Lower lobe of right lung (tissue), 2 donors: Measurements from ENCODE around the gene ERAP2. TPM values are rescaled to one million over a fixed set of nuclear protein-coding genes. Genes with fewer than 3 reads are reported as not detected.
A peak's percentile ranks its signal among the peaks of the same experiment; 100 is the strongest.

Source experiments
- ATAC-seq, 2 donors: fragments of 200-7000 bp; cut with Tn5 transposase; one replicate each; pipeline ENCODE4 v1.9.1; 2020 to 2022; ENCODE audit warnings: mild to moderate bottlenecking in 2 of 2, moderate library complexity in 2 of 2
- DNase-seq: peaks from one replicate; pipeline ENCODE4 v3.0.0-alpha.2; 2020
- H3K27ac ChIP-seq: fragments of 200-600 bp; one replicate; pipeline ENCODE4 v1.8.0; 2022
- H3K27me3 ChIP-seq: fragments of 200-600 bp; one replicate; pipeline ENCODE4 v1.8.0; 2022; ENCODE audit warnings: low read depth
- H3K36me3 ChIP-seq: fragments of 200-600 bp; one replicate; pipeline ENCODE4 v1.8.0; 2022; ENCODE audit warnings: mild to moderate bottlenecking
- H3K4me1 ChIP-seq: fragments of 200-600 bp; one replicate; pipeline ENCODE4 v1.8.0; 2022
- H3K4me3 ChIP-seq: fragments of 200-600 bp; one replicate; pipeline ENCODE4 v1.8.0; 2022; ENCODE audit warnings: mild to moderate bottlenecking
- H3K9me3 ChIP-seq: fragments of 200-600 bp; one replicate; pipeline ENCODE4 v1.8.0; 2022
- intact Hi-C: fragments of 100-400 bp; cut with DNase I; formaldehyde crosslinking; loops from one replicate; pipeline ENCODE4 v1.11.0; 2022
- total RNA-seq: library from RNA; stranded (reverse); fragmentation: NEBNext Ultra II Directional; extraction: Animal tissue kit (Norgen Biotek cat#: 25700); gene quantifications from one replicate; pipeline ENCODE4 v1.2.1, GENCODE V29; 2021
- TF ChIP-seq, protein P1 (sequence below): fragments of 200-600 bp; IDR thresholded peaks from one replicate; pipeline ENCODE4 v1.8.0; 2022; ENCODE audit warnings: antibody characterized with exemption, mild to moderate bottlenecking
- donor health status: DM: no; HTN: yes; CAD: no; lungs with severe emphysema.

ERAP2 gene
- total RNA-seq, 1 donor from 2014 or later: 32.1 TPM

DNA sequence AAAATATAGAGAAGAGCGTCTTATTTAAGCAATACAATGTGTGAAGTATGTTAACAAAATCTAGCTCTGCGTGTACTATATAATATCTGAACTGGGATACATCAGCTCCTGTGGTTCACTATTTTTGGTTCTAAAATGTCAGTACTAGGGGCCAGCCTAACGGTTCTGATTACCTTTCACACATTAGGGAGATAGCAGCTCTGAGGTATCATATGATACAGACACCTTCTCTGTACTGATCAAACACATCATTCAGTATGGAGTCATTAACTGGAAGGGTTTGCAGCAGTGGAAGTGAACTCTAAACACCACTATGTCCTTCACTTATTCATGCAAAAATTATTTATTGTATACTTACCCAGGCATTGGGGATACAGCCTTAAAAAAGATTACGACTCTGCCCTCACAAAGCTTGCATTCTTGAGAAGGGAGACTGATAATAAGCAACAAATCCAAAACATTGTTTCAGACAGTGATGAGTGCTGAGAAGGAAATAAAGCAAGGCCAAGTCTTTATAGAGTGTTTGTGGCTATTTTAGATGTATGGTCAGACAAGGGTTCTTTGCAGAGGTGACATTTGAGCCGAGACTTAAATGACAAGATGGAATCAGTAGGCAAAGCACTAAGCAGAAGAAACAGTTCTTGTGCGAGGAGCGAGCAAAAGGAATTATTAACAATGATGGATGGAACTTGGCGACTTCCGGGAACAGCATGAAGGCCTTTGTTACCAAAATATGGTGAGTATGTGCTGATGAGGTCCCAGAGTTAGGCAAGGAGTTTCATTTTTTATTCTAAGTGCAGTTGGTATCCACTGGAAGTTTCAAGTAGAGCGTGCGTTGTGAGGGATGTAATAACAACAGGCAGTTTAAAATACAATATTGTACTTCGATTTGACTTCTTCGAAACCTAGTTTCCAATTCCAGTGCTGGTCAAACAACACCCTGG is 57.7 kb downstream of the ERAP2 start:
- intact Hi-C loops: no loop called here

DNA sequence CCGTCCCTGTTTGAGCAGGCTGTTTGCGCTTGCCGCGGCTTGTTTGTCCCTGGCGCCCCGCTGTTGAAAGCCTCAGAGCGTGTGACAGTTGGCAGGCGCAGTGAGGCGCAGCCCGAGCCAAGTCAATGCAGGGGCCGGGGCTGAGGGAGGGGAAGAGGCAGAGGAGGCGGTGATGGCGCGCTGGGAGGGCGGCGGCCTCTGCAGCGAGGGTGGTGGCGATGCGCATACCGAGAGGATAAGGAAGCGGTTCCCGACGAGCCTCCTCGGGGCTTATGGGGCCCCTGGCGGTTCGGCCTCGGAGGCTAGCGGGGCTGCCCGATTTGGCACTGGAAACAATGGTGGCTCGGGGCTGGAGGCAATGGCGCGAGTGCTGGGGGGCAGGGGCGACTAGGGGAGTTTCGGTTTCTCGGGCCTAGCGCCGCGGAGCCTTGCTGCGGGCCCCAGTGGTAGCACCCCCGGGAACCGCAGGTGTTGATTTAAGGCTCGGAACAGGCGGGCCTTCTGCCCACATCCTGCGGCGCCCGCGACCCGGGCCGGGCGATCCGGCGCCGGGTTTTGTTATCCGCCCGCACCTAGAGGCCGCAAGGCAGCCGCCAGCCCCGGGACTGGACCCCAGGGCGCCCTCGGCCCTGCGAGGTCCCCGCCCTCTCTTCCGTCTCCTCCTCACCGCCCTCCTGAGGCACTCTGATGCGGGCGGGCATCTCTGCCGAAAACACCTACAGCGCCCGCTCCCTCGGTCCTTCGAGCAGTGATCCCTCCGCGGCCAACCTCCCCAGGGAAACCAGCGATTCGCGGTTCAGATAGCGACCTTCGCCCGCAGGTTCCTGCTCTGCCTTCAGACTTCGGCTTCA is 58.6 kb downstream of the ERAP2 start:
- Histone ChIP-seq H3K9me3 (no peaks in the 10 kb centered on the region), H3K4me1 (peaks cover 50% of the 10 kb centered on the region), H3K36me3 (no peaks in the 10 kb centered on the region), H3K27ac (peak overlapping the region; percentile 95), H3K4me3 (peak overlapping the region; percentile 93), H3K27me3 (no peaks in the 10 kb centered on the region)
- DNase-seq (peak; percentile 96), ATAC-seq (peak; percentile 94 to 95)
- TF ChIP-seq, protein P1, sequence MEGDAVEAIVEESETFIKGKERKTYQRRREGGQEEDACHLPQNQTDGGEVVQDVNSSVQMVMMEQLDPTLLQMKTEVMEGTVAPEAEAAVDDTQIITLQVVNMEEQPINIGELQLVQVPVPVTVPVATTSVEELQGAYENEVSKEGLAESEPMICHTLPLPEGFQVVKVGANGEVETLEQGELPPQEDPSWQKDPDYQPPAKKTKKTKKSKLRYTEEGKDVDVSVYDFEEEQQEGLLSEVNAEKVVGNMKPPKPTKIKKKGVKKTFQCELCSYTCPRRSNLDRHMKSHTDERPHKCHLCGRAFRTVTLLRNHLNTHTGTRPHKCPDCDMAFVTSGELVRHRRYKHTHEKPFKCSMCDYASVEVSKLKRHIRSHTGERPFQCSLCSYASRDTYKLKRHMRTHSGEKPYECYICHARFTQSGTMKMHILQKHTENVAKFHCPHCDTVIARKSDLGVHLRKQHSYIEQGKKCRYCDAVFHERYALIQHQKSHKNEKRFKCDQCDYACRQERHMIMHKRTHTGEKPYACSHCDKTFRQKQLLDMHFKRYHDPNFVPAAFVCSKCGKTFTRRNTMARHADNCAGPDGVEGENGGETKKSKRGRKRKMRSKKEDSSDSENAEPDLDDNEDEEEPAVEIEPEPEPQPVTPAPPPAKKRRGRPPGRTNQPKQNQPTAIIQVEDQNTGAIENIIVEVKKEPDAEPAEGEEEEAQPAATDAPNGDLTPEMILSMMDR: peak; percentile 14
- intact Hi-C loops: no loop called here

More for the DNA sequence above, 57.7 kb downstream of the ERAP2 start:
- TF ChIP-seq, protein P1: no peak
- Histone ChIP-seq H3K27me3 (no peaks in the 10 kb centered on the region), H3K36me3 (no peaks in the 10 kb centered on the region), H3K4me1 (peaks cover 49% of the 10 kb centered on the region), H3K9me3 (no peaks in the 10 kb centered on the region), H3K27ac (peak overlapping the region; percentile 95), H3K4me3 (peak overlapping the region; percentile 93)
- DNase-seq: no peak
- no peak for ATAC-seq

DNA sequence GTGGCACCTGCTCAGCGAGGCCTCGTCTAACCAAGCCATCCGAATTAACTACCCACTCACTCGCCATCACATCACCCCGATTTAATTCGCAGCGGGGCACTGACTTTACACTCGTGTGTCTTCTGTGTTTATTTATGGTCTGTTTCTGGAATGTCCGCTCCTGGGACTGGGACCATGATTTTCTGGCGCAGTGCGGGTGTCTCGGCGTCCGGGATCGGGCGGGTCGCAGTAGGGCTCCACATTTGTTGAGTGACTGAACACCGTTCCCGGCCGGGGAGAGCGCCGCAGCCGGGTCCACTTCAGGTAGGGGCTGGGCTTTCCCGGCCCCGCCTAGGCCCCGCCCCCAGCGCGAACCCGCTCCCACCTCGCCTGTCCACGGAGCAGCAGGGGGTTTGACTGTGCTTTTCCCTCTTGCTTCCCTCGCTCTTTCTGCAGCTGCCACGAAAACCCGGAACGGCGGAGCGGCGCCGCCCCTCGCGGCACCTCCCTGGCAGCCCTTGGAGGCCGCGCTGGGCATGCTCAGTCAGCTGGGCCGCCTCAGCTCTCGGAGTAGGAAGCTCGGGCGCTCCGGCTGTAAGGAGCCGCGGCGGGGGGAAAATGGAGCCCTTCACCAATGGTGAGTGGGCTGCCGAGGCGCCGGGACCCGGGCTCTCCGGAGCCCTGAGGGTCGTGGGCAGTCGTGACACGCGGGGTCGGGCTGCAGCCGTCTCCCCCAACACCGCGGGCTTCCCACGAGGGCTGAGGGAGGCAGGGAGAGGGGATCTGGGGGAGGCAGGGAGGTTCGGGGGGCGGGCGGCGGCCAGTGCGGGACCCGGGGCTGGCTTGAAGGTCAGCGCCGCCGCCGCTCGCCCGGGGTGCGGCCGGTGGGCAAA is 59.5 kb downstream of the ERAP2 start, which contains the start of gene LNPEP:
Gene LNPEP, plus strand, starts transcription at position 522 of the 872 bp plus-strand sequence. Its CDS starts 76 bp downstream, at position 598.
- peak; percentile 94 for ATAC-seq
- peak; percentile 97 for DNase-seq
- TF ChIP-seq, protein P1: no peak
- Histone ChIP-seq H3K4me3 (peak within 1 kb of the TSS; percentile 93), H3K27ac (peak within 1 kb of the TSS; percentile 95), H3K4me1 (peaks cover 50% of the 10 kb centered on the region), H3K36me3 (no peaks in the 10 kb centered on the region), H3K27me3 (no peaks in the 10 kb centered on the region), H3K9me3 (no peaks in the 10 kb centered on the region)
- intact Hi-C loops: no loop called here

DNA sequence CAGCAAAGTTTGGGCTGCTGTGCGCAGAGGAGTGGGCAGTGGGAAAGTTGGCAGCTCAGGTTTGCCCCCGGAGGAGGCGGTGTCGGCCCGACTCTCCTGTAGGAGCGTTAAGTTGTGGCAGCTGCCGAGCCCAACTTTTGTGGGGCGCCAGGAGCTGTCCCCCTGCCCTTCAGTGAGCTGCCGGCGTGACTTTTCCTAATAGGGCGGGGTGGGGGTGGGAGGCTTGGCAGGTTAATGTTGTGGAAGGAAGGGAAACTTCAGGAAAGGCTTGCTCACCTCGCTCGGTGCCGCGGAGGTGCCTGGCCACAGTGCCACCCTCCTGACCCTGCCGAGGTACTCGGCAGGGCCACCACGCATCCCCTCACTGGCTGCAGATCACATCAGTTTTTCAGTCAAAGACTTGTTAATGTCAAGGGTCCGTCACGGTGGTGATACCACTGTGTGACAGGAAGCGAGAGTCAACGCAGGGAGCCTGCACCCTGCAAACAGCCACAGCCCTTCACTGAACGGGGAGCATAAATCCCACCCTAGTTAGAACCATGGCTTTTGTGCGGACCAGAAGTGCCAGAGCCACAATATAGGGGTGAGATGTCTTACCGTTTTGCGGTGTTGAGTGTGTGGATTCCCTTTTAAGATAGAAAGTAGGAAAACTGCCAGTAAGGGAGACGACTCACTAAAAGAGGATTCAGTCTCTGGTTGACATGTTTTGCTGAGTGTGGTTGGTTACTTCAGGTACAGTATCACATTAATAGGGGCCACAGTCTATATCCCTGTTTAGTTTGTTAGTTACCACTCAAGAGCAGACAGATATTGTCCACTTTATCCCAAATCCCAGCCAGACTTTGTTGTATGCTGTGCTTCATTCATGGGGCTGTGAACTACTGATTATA is 60.4 kb downstream of the ERAP2 start:
- peak overlapping the region; percentile 93 for H3K4me3 ChIP-seq
- H3K36me3 ChIP-seq: no peaks in the 10 kb centered on the region
- ATAC-seq (peak; percentile 0 to 3), DNase-seq (peak; percentile 65)
- intact Hi-C loops: no loop called here
- peaks cover 50% of the 10 kb centered on the region for H3K4me1 ChIP-seq
- H3K9me3 ChIP-seq: no peaks in the 10 kb centered on the region
- peak overlapping the region; percentile 95 for H3K27ac ChIP-seq
- TF ChIP-seq, protein P1: peak; percentile 12
- no peaks in the 10 kb centered on the region for H3K27me3 ChIP-seq
